Neural crest cell (in vitro differentiated cells): ENCODE results near the gene ASB11. TPM values are rescaled to one million over a fixed set of nuclear protein-coding genes. Genes with fewer than 3 reads are reported as not detected.

Experiments used
- DNase-seq: peaks from one replicate; pipeline ENCODE4 v3.0.0; 2021; ENCODE audit warnings: low read depth, mixed read lengths, low spot score
- H3K27ac Mint-ChIP-seq: one replicate; pipeline ENCODE4 v1.8.0; 2021; ENCODE audit warnings: mild to moderate bottlenecking, mixed read lengths; ENCODE audit not compliant: unreplicated experiment
- H3K27me3 Mint-ChIP-seq: 2 replicates; pipeline ENCODE4 v1.8.0; 2021; ENCODE audit warnings: low read depth, mild to moderate bottlenecking, mixed read lengths
- H3K36me3 Mint-ChIP-seq: 2 replicates; pipeline ENCODE4 v1.8.0; 2021; ENCODE audit warnings: low read depth, mild to moderate bottlenecking, mixed read lengths
- H3K4me1 Mint-ChIP-seq: 2 replicates; pipeline ENCODE4 v1.8.0; 2021; ENCODE audit warnings: mixed read lengths
- H3K4me3 Mint-ChIP-seq: one replicate; pipeline ENCODE4 v1.8.0; 2021; ENCODE audit warnings: mild to moderate bottlenecking, mixed read lengths
- H3K9me3 Mint-ChIP-seq: 2 replicates; pipeline ENCODE4 v1.8.0; 2021; ENCODE audit warnings: mixed read lengths
- long read RNA-seq: library from polyadenylated mRNA; unstranded; transcript quantifications from one replicate; pipeline ENCODE4 v2.0.0, GENCODE V29; 2020
- total RNA-seq: library from RNA; stranded (reverse); gene quantifications from 2 replicates; pipeline ENCODE4 v1.2.1, GENCODE V29; 2021
- TF ChIP-seq, protein P1 (sequence below): fragments of 200-600 bp; sonication (generic); conservative IDR thresholded peaks from 2 replicates; pipeline ENCODE4 v1.5.0; 2021; ENCODE audit warnings: antibody characterized with exemption, mild to moderate bottlenecking

Gene ASB11, protein sequence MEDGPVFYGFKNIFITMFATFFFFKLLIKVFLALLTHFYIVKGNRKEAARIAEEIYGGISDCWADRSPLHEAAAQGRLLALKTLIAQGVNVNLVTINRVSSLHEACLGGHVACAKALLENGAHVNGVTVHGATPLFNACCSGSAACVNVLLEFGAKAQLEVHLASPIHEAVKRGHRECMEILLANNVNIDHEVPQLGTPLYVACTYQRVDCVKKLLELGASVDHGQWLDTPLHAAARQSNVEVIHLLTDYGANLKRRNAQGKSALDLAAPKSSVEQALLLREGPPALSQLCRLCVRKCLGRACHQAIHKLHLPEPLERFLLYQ
- not detected in 2 replicates for total RNA-seq
- long read RNA-seq, result 0 reads

DNA sequence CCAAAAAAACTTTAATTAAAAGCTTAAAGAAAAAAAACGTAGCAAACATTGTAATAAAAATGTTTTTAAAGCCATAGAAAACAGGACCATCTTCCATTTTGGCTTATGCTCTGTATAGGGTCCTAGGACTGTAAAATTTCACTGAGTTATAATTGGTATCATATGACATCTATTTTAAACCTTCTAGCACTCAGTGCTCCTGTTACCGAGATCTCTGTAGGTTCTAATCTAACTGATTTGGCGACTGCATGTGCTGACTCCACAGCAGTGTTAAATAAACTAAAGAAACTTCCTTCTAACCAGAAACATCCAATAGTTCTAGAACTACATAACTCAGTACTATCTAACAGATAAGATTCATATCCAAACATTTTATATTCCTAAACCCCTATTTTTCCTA is at the start of gene ASB11:
TSS of gene ASB11 (minus strand) at position 132 of the 400 bp plus-strand sequence. CDS start at position 97, 35 bp downstream.
- Mint-ChIP-seq H3K9me3 (no peaks in the 10 kb centered on the region), H3K4me3 (no peak within 1 kb of the TSS), H3K36me3 (peaks cover 2% of the 10 kb centered on the region), H3K27me3 (peaks cover 3% of the 10 kb centered on the region), H3K4me1 (peaks cover 20% of the 10 kb centered on the region), H3K27ac (no peak within 1 kb of the TSS)
- DNase-seq, result no peak
- TF ChIP-seq, protein P1, sequence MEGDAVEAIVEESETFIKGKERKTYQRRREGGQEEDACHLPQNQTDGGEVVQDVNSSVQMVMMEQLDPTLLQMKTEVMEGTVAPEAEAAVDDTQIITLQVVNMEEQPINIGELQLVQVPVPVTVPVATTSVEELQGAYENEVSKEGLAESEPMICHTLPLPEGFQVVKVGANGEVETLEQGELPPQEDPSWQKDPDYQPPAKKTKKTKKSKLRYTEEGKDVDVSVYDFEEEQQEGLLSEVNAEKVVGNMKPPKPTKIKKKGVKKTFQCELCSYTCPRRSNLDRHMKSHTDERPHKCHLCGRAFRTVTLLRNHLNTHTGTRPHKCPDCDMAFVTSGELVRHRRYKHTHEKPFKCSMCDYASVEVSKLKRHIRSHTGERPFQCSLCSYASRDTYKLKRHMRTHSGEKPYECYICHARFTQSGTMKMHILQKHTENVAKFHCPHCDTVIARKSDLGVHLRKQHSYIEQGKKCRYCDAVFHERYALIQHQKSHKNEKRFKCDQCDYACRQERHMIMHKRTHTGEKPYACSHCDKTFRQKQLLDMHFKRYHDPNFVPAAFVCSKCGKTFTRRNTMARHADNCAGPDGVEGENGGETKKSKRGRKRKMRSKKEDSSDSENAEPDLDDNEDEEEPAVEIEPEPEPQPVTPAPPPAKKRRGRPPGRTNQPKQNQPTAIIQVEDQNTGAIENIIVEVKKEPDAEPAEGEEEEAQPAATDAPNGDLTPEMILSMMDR, result no peak

DNA sequence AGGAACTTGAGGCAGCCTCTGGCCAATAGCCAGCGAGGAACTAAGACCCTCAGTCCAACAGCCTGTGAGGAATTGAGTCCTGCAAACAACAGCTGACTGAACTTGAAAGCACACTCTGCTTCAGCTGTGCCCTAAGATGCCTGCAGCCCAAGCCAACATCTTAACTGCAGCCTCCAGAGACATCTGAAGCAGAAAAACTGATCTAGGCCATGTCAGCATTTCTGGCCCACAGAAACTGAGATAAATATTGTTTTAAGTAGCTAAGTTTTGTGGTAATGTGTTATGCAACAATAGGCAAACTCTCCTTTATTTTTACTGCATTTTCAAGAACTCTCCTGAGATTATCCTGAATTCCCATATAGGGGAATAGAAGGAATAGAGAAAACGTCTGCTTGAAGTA is 44.3 kb upstream of the ASB11 start:
- Mint-ChIP-seq H3K4me1 (peaks cover 4% of the 10 kb centered on the region), H3K9me3 (no peaks in the 10 kb centered on the region), H3K27ac (no peak overlapping the region), H3K27me3 (no peaks in the 10 kb centered on the region), H3K36me3 (peaks cover 6% of the 10 kb centered on the region), H3K4me3 (no peak overlapping the region)
- DNase-seq, result no peak
- TF ChIP-seq, protein P1, result no peak

DNA sequence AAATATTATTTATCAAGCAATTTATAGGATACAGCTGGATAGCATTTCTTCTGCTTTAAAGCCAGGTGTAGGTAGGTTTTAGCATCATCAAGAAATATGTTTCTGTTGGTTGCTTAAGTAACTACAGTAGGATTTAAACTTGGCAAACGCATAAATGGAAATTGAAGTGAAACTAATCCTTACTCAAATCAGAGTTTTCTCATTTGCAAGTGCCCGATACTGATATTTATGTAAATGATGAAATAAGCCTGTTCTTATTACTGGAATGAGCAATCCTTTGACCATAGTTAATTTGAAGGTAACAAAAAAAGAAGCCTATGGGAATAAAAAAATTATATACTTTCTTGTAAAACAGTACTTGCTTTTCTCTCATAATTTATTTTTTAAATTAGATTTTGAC is 43.1 kb upstream of the ASB11 start:
- H3K27me3 Mint-ChIP-seq, result no peaks in the 10 kb centered on the region
- H3K9me3 Mint-ChIP-seq, result no peaks in the 10 kb centered on the region
- no peaks in the 10 kb centered on the region for H3K4me1 Mint-ChIP-seq
- H3K4me3 Mint-ChIP-seq, result no peak overlapping the region
- H3K27ac Mint-ChIP-seq, result no peak overlapping the region
- H3K36me3 Mint-ChIP-seq, result peaks cover 6% of the 10 kb centered on the region
- TF ChIP-seq, protein P1, result no peak
- DNase-seq, result no peak

DNA sequence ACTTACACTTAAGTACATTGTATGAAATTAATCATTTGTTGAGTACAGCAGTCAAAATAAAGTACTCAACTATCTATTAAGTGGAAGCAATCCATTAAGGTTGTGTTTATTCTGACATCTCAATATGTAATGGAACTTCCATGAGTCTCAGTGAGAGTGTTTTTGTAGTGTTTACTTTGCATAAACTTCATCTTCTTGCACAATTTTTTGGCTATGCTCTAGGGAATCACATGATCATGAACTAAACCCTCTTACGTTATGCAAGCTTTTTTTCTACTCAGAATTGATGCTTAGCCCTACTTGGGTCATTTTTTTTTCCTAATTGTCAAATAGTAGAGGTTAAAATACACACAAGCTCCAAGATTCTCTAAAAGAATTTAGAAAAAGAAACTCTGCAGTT is 41.0 kb upstream of the ASB11 start:
- H3K36me3 Mint-ChIP-seq, result peaks cover 6% of the 10 kb centered on the region
- no peak overlapping the region for H3K27ac Mint-ChIP-seq
- no peak overlapping the region for H3K4me3 Mint-ChIP-seq
- no peak for DNase-seq
- TF ChIP-seq, protein P1, result no peak
- no peaks in the 10 kb centered on the region for H3K9me3 Mint-ChIP-seq
- H3K27me3 Mint-ChIP-seq, result no peaks in the 10 kb centered on the region
- H3K4me1 Mint-ChIP-seq, result no peaks in the 10 kb centered on the region

DNA sequence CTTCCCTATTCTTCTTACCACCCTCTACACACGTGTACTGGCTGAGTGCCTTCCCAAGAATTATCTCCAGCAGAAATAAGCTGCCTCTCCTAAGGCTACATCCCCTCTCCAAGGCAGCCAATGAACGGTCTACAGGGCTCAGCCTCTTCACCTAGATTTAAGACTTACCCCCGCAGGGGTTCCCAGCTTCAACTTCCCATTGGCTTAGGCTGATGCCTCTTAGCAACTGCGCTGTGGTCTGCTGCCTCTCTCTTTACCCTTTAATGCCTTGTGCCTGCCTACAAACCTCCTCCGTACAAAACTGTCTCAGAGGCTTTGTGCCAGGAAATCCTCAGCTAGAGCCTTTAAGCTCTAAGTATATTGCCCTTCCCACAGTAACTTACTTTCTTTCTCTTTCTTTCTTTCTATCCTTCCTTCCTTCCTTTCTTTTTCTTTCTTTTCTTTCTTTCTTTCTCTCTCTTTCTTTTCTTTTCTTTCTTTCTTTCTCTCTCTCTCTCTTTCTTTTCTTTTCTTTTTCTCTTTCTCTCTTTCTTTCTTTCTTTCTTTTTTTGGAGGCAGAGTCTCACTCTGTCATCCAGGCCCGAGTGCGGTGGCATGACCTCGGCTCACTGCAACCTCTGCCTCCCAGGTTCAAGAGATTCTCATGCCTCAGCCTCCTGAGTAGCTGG is 35.0 kb upstream of the ASB11 start:
- no peak overlapping the region for H3K4me3 Mint-ChIP-seq
- TF ChIP-seq, protein P1, result no peak
- peaks cover 5% of the 10 kb centered on the region for H3K4me1 Mint-ChIP-seq
- H3K9me3 Mint-ChIP-seq, result no peaks in the 10 kb centered on the region
- H3K27ac Mint-ChIP-seq, result peak overlapping the region; percentile 86
- H3K36me3 Mint-ChIP-seq, result no peaks in the 10 kb centered on the region
- DNase-seq, result no peak
- no peaks in the 10 kb centered on the region for H3K27me3 Mint-ChIP-seq
